Transverse colon (tissue), 4 donors: ENCODE data around the gene RMDN2.
A peak's percentile ranks its signal among the peaks of the same experiment; 100 is the strongest.

Experiments
- EP300 ChIP-seq: sonication (generic); formaldehyde crosslinking; IDR thresholded peaks from one replicate; pipeline ENCODE4 v1.6.1; 2017; ENCODE audit warnings: antibody characterized with exemption, low read depth
- POLR2A ChIP-seq: fragments of 450-650 bp; IDR thresholded peaks from one replicate; pipeline ENCODE4 v1.6.1; 2016; ENCODE audit warnings: antibody characterized with exemption, mild to moderate bottlenecking, moderate library complexity
- POLR2AphosphoS5 ChIP-seq, 3 donors: sonication (generic); formaldehyde crosslinking; IDR thresholded peaks; one replicate each; pipeline ENCODE4 v1.6.1; 2016; ENCODE audit warnings: antibody characterized with exemption in 3 of 3
- TF ChIP-seq, protein P1 (sequence below), 5 experiments: fragments of 200-600 bp in 3 of 5; fragments of 450-650 bp in 2 of 5; sonication (generic) in 3 of 5; IDR thresholded peaks; 1 replicate in 2 of 5; 2 replicates in 3 of 5; pipeline ENCODE4 v1.5.1; 2016 to 2017; ENCODE audit warnings: antibody characterized with exemption in 5 of 5, inconsistent platforms in 3 of 5, mild to moderate bottlenecking in 2 of 5, moderate library complexity in 1 of 5

DNA sequence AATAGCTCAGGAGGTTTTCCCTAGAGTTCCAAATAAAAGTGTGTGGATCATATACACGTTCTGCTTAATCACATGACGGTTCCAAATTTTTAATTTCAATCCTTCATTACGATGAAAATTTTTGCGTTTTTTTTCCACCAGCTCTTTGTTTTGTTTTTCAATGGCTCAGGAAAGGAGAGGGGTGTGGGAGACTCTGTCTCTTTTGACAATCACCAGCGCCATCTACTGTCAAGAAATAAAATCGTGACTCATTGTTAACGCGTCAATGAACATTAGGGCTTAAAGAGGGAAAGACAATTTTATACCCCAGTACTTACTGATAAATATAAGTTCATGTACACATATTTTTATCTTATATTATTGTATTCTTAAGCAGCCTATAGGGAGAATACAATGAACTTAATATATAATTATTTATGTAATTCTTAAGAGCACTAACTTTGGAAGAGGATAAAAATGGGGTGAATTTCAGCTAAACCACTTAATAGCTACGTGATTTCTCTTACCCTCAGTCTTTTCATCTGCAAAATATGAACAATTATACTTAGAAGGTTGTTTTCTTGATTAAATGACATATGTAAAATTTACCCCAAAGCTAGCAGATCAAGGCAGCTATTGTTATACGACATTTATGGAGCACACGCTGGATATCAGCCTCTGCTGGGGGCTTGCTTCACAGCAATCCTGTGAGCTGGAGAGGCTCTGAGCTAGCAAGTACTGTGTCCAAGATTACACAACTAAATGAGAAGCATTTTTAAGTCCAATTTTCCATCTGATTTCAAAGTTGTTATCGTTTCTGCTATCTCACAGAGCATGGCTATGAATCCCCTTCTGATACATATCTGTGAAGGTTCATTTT lies 47.4 kb upstream of the RMDN2 start:
- no peak for TF ChIP-seq POLR2AphosphoS5 (IDR thresholded peaks at IDR 0.05)
- TF ChIP-seq, protein P1, sequence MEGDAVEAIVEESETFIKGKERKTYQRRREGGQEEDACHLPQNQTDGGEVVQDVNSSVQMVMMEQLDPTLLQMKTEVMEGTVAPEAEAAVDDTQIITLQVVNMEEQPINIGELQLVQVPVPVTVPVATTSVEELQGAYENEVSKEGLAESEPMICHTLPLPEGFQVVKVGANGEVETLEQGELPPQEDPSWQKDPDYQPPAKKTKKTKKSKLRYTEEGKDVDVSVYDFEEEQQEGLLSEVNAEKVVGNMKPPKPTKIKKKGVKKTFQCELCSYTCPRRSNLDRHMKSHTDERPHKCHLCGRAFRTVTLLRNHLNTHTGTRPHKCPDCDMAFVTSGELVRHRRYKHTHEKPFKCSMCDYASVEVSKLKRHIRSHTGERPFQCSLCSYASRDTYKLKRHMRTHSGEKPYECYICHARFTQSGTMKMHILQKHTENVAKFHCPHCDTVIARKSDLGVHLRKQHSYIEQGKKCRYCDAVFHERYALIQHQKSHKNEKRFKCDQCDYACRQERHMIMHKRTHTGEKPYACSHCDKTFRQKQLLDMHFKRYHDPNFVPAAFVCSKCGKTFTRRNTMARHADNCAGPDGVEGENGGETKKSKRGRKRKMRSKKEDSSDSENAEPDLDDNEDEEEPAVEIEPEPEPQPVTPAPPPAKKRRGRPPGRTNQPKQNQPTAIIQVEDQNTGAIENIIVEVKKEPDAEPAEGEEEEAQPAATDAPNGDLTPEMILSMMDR (IDR thresholded peaks at IDR 0.05) = peak; percentile 68 to 85 (median 77)
- no peak for TF ChIP-seq POLR2A
- no peak for TF ChIP-seq EP300
